Adrenal gland (tissue), 5 donors: Measurements from ENCODE around the gene CCDC192.

ENCODE experiments used
- POLR2A ChIP-seq, 2 donors: fragments of 450-650 bp; IDR thresholded peaks; one replicate each; pipeline ENCODE4 v1.6.1; 2017; ENCODE audit warnings: antibody characterized with exemption in 2 of 2, mild to moderate bottlenecking in 2 of 2, moderate library complexity in 1 of 2
- TF ChIP-seq, protein P1 (sequence below), 6 experiments: fragments of 450-650 bp in 4 of 6; fragments of 200-600 bp in 2 of 6; sonication (generic) in 1 of 6; IDR thresholded peaks; 1 replicate in 5 of 6; 2 replicates in 1 of 6; pipeline versions ENCODE4 v1.5.1 to v1.8.0; 2016 to 2021; ENCODE audit warnings: antibody characterized with exemption in 6 of 6, mild to moderate bottlenecking in 2 of 6, moderate library complexity in 1 of 6
- donor health status: DM: no; HTN: no; CAD: no.

DNA sequence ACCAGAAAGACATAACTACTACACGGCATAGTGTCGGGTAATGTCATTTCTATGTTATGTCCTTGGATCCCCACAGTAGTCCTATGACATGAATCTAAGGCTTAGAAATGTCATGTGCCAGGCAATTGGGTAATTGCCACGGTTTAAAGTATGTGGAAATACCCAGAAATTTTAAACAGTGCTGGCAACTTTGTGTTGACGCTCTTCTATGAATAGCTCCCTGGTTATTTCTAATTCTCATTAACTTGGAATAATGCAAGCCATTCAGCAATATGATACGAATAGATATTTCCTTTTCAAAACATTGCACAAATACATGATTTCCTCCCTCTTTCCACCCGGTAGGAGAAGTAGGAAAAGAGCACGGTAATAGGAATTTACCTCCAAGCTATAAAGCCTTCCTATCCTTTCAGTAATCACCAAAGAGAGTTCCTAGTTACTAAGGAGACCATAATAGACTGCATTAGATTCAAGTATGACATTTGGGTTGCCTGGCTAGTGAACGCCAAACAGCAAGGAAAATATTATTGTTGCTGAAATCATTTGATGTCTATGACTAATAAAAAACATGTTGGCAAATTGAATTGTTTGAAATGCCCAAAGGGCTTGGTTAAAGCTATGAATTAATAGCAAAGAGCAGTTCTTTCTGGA is 168.4 kb downstream of the CCDC192 start:
- TF ChIP-seq, protein P1, sequence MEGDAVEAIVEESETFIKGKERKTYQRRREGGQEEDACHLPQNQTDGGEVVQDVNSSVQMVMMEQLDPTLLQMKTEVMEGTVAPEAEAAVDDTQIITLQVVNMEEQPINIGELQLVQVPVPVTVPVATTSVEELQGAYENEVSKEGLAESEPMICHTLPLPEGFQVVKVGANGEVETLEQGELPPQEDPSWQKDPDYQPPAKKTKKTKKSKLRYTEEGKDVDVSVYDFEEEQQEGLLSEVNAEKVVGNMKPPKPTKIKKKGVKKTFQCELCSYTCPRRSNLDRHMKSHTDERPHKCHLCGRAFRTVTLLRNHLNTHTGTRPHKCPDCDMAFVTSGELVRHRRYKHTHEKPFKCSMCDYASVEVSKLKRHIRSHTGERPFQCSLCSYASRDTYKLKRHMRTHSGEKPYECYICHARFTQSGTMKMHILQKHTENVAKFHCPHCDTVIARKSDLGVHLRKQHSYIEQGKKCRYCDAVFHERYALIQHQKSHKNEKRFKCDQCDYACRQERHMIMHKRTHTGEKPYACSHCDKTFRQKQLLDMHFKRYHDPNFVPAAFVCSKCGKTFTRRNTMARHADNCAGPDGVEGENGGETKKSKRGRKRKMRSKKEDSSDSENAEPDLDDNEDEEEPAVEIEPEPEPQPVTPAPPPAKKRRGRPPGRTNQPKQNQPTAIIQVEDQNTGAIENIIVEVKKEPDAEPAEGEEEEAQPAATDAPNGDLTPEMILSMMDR (IDR thresholded peaks at IDR 0.05): no peak
- no peak for TF ChIP-seq POLR2A (IDR thresholded peaks at IDR 0.05)
